Lung (tissue), 12 donors: ENCODE results near the gene CARD18. TPM values are rescaled to one million over a fixed set of nuclear protein-coding genes. Genes with fewer than 3 reads are reported as not detected.
"Not testable (repeated sequence)": the region's sequence is repeated elsewhere in the genome, so short reads cannot be mapped to it uniquely, and the experiment has no call there.

Source experiments
- ATAC-seq: fragments of 200-7000 bp; cut with Tn5 transposase; one replicate; pipeline ENCODE4 v1.9.1; 2020; ENCODE audit warnings: moderate number of reproducible peaks; ENCODE audit not compliant: insufficient read depth, low FRiP score
- DNase-seq, 3 donors: peaks; one replicate each; pipeline ENCODE4 v3.0.0-alpha.2; 2013 to 2017
- H3K27ac ChIP-seq, 2 donors: one replicate each; pipeline ENCODE4 v1.5.1; 2013; ENCODE audit warnings: mild to moderate bottlenecking in 2 of 2, moderate library complexity in 2 of 2, control low read depth in 1 of 2, inconsistent platforms in 1 of 2, low read depth in 1 of 2, low read length in 1 of 2
- H3K27me3 ChIP-seq, 3 donors: one replicate each; pipeline ENCODE4 v1.5.1; 2013; ENCODE audit warnings: low read length in 2 of 3; ENCODE audit not compliant: control insufficient read depth in 3 of 3, insufficient read depth in 3 of 3
- H3K36me3 ChIP-seq, 4 donors: one replicate each; pipeline ENCODE4 v1.5.1; 2013; ENCODE audit warnings: low read length in 4 of 4, mild to moderate bottlenecking in 1 of 4, moderate library complexity in 1 of 4; ENCODE audit not compliant: control insufficient read depth in 4 of 4, insufficient read depth in 4 of 4
- H3K4me1 ChIP-seq, 5 donors: one replicate each; pipeline ENCODE4 v1.5.1; 2013; ENCODE audit warnings: low read length in 5 of 5, mild to moderate bottlenecking in 2 of 5, moderate library complexity in 1 of 5; ENCODE audit not compliant: control insufficient read depth in 5 of 5, insufficient read depth in 5 of 5
- H3K4me3 ChIP-seq: one replicate; pipeline ENCODE4 v1.5.1; 2013; ENCODE audit warnings: mild to moderate bottlenecking, control low read depth, moderate library complexity
- H3K9ac ChIP-seq, 2 donors: one replicate each; pipeline ENCODE4 v1.5.1; 2013; ENCODE audit warnings: low read length in 2 of 2, control low read depth in 1 of 2; ENCODE audit not compliant: insufficient read depth in 1 of 2
- H3K9me3 ChIP-seq, 4 donors: one replicate each; pipeline ENCODE4 v1.5.1; 2013; ENCODE audit warnings: low read length in 3 of 4, mild to moderate bottlenecking in 1 of 4, moderate library complexity in 1 of 4; ENCODE audit not compliant: control insufficient read depth in 4 of 4, insufficient read depth in 3 of 4
- WGBS, 2 donors: extraction: QIAGEN DNeasy Blood & Tissue Kit; methylation state at CpG; one replicate each; pipeline ENCODE4 v1.1.7; 2013; 5-methylcytosine and 5-hydroxymethylcytosine counted together
- polyA plus RNA-seq, 2 donors: library from polyadenylated mRNA; stranded (reverse); fragments of 200-250 nt; gene quantifications; one replicate each; pipeline ENCODE4 v1.2.1, GENCODE V29; 2013
- total RNA-seq, 2 donors: library from RNA; depleted of rRNA in 1 of 2; stranded (reverse); fragments of >200 nt in 1 of 2; gene quantifications; one replicate each; pipeline ENCODE4 v1.2.1, GENCODE V29; 2014 to 2021
- TF ChIP-seq, protein P1 (sequence below): IDR thresholded peaks from 2 replicates; pipeline ENCODE4 v1.5.1; 2012; ENCODE audit warnings: mild to moderate bottlenecking; ENCODE audit errors: control extremely low read depth, extremely low read depth
- donor health status: control.
- donor health status: control.
- donor health status: Bipolar disorder and iron deficiency.
- donor health status: healthy.
- donor health status: DM: yes; HTN: yes; CAD: no.

Gene CARD18
- total and polyA plus RNA-seq, 4 donors: not detected

DNA sequence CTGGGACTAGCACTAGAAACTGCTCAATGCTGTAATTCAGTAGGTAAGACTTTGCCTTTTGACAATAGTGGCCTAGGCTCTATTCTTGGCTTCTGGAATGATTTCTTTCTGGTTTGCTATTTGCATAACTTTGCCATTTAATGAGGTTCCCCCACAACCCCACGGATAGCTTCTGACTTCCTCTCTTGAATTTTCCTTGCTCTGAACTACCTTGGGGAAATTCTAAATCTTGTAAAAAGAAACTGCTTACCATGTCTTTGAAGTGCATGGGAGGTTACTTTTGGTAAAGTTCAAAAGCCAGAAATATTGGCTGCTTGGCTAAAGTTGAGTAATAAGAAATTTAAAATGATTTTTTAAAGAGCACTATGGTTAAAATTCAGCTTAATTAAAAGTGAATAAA, 35.3 kb downstream of the CARD18 start:
- Histone ChIP-seq H3K27me3 (no peaks in the 10 kb centered on the region), H3K36me3 (no peaks in the 10 kb centered on the region), H3K9ac (no peak overlapping the region), H3K4me1 (peaks cover 0 to 2% (median 0%) of the 10 kb centered on the region in 5 donors), H3K9me3 (peaks cover 0 to 2% (median 0%) of the 10 kb centered on the region in 4 donors), H3K4me3 (no peak overlapping the region), H3K27ac (no peak overlapping the region)
- TF ChIP-seq, protein P1, sequence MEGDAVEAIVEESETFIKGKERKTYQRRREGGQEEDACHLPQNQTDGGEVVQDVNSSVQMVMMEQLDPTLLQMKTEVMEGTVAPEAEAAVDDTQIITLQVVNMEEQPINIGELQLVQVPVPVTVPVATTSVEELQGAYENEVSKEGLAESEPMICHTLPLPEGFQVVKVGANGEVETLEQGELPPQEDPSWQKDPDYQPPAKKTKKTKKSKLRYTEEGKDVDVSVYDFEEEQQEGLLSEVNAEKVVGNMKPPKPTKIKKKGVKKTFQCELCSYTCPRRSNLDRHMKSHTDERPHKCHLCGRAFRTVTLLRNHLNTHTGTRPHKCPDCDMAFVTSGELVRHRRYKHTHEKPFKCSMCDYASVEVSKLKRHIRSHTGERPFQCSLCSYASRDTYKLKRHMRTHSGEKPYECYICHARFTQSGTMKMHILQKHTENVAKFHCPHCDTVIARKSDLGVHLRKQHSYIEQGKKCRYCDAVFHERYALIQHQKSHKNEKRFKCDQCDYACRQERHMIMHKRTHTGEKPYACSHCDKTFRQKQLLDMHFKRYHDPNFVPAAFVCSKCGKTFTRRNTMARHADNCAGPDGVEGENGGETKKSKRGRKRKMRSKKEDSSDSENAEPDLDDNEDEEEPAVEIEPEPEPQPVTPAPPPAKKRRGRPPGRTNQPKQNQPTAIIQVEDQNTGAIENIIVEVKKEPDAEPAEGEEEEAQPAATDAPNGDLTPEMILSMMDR: no peak
- DNase-seq (no peak), ATAC-seq (no peak)
- 35 to 41% methylated on average over 1 of the region's 1 CpG for WGBS, 2 donors

DNA sequence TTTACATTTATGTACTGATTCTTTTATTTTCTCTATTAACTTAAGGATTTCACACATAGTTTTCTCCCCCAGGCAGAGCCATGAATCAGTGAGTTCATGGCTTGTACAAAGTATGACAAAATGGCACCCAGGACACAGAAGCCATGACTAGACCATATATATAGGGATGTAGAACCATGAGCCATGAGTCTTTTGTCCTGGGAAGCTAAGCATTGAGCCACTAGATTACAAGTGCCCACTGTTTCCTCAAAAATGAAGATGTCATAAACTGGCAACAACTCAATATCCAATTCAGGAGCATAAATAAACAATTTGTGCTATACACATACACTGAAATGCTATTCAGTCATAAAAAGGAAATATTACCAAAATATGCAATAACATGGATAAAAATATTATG, 36.2 kb downstream of the CARD18 start:
- ATAC-seq: no peak
- Histone ChIP-seq H3K4me1 (peaks cover 0 to 2% (median 0%) of the 10 kb centered on the region in 5 donors), H3K4me3 (no peak overlapping the region), H3K9ac (no peak overlapping the region), H3K27me3 (no peaks in the 10 kb centered on the region), H3K36me3 (no peaks in the 10 kb centered on the region), H3K9me3 (peaks cover 0 to 2% (median 0%) of the 10 kb centered on the region in 4 donors), H3K27ac (no peak overlapping the region)
- no peak for DNase-seq
- TF ChIP-seq, protein P1: no peak

DNA sequence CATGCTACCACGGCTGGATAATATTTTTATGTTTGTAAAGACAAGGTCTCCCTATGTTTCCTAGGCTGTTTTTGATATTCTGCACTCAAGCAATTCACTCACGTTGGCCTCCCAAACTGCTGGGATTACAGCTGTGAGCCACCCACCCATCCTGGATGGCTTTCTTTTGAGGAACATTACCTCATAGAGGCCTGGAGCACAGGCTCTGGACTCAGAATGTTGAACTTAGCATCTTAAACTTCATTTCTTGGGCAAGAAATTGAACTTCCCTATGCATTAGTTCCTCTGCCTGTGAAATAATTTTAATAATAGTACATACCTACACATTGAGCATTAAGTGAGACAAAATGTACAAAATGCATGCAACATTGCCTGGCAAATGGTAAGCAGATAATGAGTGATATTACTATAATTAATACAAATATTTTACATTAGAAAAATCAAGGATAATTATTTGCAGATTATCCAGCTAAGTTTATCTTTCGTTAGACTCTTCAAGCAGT, 37.4 kb downstream of the CARD18 start:
- not testable (repeated sequence) for H3K4me3 ChIP-seq, H3K27me3 ChIP-seq, H3K9ac ChIP-seq, H3K4me1 ChIP-seq, DNase-seq, H3K9me3 ChIP-seq, ATAC-seq, H3K36me3 ChIP-seq, H3K27ac ChIP-seq
- WGBS, 2 donors: 50 to 95% methylated on average over 1 to 2 of the region's 3 CpGs

DNA sequence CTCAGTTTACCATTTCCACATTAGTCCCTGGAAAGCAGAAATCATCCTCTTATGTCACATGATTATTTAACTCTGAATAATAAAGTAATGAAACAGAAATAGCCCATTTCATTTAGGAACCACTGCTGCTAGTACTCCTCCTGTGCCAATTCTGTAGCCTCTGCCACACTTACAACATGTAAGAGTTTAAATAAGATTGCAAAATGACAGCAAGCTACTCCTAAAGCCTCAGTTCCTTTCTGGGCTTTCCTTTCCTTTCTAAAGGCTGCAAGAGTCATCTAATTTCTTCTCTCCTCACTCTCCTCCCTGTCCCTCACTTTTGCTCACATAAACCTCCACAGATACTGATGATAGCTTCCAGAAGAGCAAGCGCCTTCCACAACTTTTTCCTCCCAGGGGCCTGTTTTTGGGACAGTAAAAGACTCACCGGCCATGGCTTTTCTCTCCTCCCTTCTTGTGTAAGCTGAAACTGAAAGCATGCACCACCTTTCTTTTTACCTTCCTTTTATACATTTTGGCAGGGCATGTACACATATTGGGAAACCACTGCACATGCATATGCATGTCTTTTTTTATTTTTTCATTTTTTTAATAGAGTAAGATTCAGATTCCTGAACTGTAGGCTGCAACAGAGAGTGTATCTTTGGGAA, 38.5 kb downstream of the CARD18 start:
- ATAC-seq (peak; percentile 21), DNase-seq (no peak)
- H3K4me1 ChIP-seq: peaks cover 0 to 2% (median 0%) of the 10 kb centered on the region in 5 donors
- H3K9me3 ChIP-seq: peaks cover 0 to 2% (median 0%) of the 10 kb centered on the region in 4 donors
- H3K4me3 ChIP-seq: no peak overlapping the region
- H3K9ac ChIP-seq: no peak overlapping the region
- H3K36me3 ChIP-seq: no peaks in the 10 kb centered on the region
- 53 to 77% methylated on average over 2 of the region's 2 CpGs for WGBS, 2 donors
- TF ChIP-seq, protein P1: no peak
- no peak overlapping the region for H3K27ac ChIP-seq
- H3K27me3 ChIP-seq: no peaks in the 10 kb centered on the region
